B cell (primary cell): ENCODE measurements around the gene TNFSF8. TPM values are rescaled to one million over a fixed set of nuclear protein-coding genes. Genes with fewer than 3 reads are reported as not detected.

ENCODE experiments used
- ATAC-seq: fragments of 200-7000 bp; cut with Tn5 transposase; one replicate; pipeline ENCODE4 v1.10.0; 2021; ENCODE audit warnings: low read depth, mild to moderate bottlenecking, moderate number of reproducible peaks, moderate library complexity
- CTCF ChIA-PET: fragments of 350-600 bp; sonication (Branson Sonifier 250); formaldehyde crosslinking; loops from one replicate; lab custom pipeline; 2021; ENCODE audit warnings: antibody characterized with exemption, inconsistent platforms; lab: Charles Lee
- POLR2A ChIA-PET: fragments of 350-600 bp; sonication (Branson Sonifier 250); formaldehyde crosslinking; loops from one replicate; lab custom pipeline; 2021; ENCODE audit warnings: antibody characterized with exemption; lab: Charles Lee
- DNase-seq: peaks from one replicate; pipeline ENCODE4 v3.0.0; 2013
- H2AFZ ChIP-seq: 2 replicates; pipeline ENCODE4 v1.6.1; 2012; ENCODE audit warnings: mild to moderate bottlenecking, low read depth, low read length; ENCODE audit not compliant: insufficient read depth, poor library complexity, severe bottlenecking
- H3K27ac ChIP-seq, 2 donors: 1 replicate in 1 of 2; 2 replicates in 1 of 2; pipeline ENCODE4 v1.5.1; 2012 to 2013; ENCODE audit warnings: low read length in 2 of 2, mild to moderate bottlenecking in 2 of 2, moderate library complexity in 1 of 2
- H3K27me3 ChIP-seq, 4 experiments: fragments of 200-600 bp in 1 of 4; sonication (generic) in 1 of 4; replicated peaks in 1 of 4; 1 replicate in 2 of 4; 2 replicates in 2 of 4; pipeline versions ENCODE4 v1.6.1 to v1.7.0; 2013 to 2016; ENCODE audit warnings: low read length in 3 of 4, mild to moderate bottlenecking in 2 of 4, mixed read lengths in 1 of 4, moderate library complexity in 1 of 4; ENCODE audit not compliant: insufficient read depth in 4 of 4, control insufficient read depth in 3 of 4; ENCODE audit errors: control extremely low read depth in 1 of 4
- H3K36me3 ChIP-seq, 2 experiments: replicated peaks in 1 of 2; 1 replicate in 1 of 2; 2 replicates in 1 of 2; pipeline versions ENCODE4 v1.6.1 to v1.7.1; 2013; ENCODE audit warnings: low read length in 1 of 2; ENCODE audit not compliant: insufficient read depth in 2 of 2, control insufficient read depth in 1 of 2; ENCODE audit errors: control extremely low read depth in 1 of 2, extremely low read depth in 1 of 2
- H3K4me1 ChIP-seq, 2 donors: fragments of 200-600 bp in 1 of 2; sonication (generic) in 1 of 2; 1 replicate in 1 of 2; 2 replicates in 1 of 2; pipeline versions ENCODE4 v1.5.1 to v1.6.1; 2013 to 2017; ENCODE audit warnings: low read length in 2 of 2; ENCODE audit not compliant: control insufficient read depth in 2 of 2, insufficient read depth in 2 of 2
- H3K4me2 ChIP-seq: replicated peaks from 2 replicates; pipeline ENCODE3; 2012; ENCODE audit warnings: mild to moderate bottlenecking, low read depth, low read length; ENCODE audit not compliant: poor library complexity, severe bottlenecking
- H3K4me3 ChIP-seq, 5 experiments: fragments of 200-600 bp in 1 of 5; sonication (generic) in 1 of 5; 1 replicate in 3 of 5; 2 replicates in 2 of 5; pipeline versions ENCODE4 v1.5.1 to v1.7.0; 2011 to 2016; ENCODE audit warnings: low read length in 4 of 5, mild to moderate bottlenecking in 4 of 5, low read depth in 2 of 5, control low read depth in 1 of 5, moderate library complexity in 1 of 5; ENCODE audit not compliant: insufficient read depth in 1 of 5; ENCODE audit errors: control extremely low read depth in 1 of 5, extremely low read depth in 1 of 5
- H3K79me2 ChIP-seq: fragments of 200-600 bp; sonication (generic); one replicate; pipeline ENCODE4 v1.6.0; 2016; ENCODE audit warnings: low read length; ENCODE audit not compliant: control insufficient read depth, insufficient read depth
- H3K9ac ChIP-seq: fragments of 200-600 bp; sonication (generic); 2 replicates; pipeline ENCODE4 v1.6.1; 2017; ENCODE audit warnings: mild to moderate bottlenecking, low read length, moderate library complexity
- H3K9me3 ChIP-seq, 3 donors: one replicate each; pipeline versions ENCODE4 v1.6.1 to v1.7.1; 2013; ENCODE audit warnings: low read length in 2 of 3; ENCODE audit not compliant: control insufficient read depth in 2 of 3, insufficient read depth in 1 of 3; ENCODE audit errors: control extremely low read depth in 1 of 3
- H4K20me1 ChIP-seq: 2 replicates; pipeline ENCODE4 v1.6.0; 2012; ENCODE audit warnings: mild to moderate bottlenecking, low read length; ENCODE audit not compliant: insufficient read depth, control insufficient read depth, poor library complexity, severe bottlenecking
- H3K27ac Mint-ChIP-seq: one replicate; pipeline ENCODE4 v1.8.0; 2021; ENCODE audit warnings: mixed read lengths
- H3K27me3 Mint-ChIP-seq: one replicate; pipeline ENCODE4 v1.8.0; 2021; ENCODE audit warnings: mixed read lengths
- H3K4me1 Mint-ChIP-seq: one replicate; pipeline ENCODE4 v1.8.0; 2021; ENCODE audit warnings: mixed read lengths
- H3K4me3 Mint-ChIP-seq: one replicate; pipeline ENCODE4 v1.8.0; 2021; ENCODE audit warnings: mixed read lengths
- H3K9me3 Mint-ChIP-seq: one replicate; pipeline ENCODE4 v1.8.0; 2022; ENCODE audit warnings: mixed read lengths; ENCODE audit not compliant: insufficient read depth
- CTCF ChIP-seq: fragments of 200-600 bp; IDR thresholded peaks from one replicate; pipeline ENCODE4 v1.8.0; 2022; ENCODE audit warnings: antibody characterized with exemption, mild to moderate bottlenecking
- EZH2 ChIP-seq: IDR thresholded peaks from 2 replicates; pipeline ENCODE4 v1.6.1; 2012; ENCODE audit warnings: borderline replicate concordance, low read depth, mild to moderate bottlenecking, moderate library complexity, low read length; ENCODE audit not compliant: insufficient read depth, poor library complexity, severe bottlenecking
- WGBS: methylation state at CpG from one replicate; pipeline ENCODE4 v1.1.5; 2013; ENCODE audit warnings: missing lambda C conversion rate; ENCODE audit not compliant: insufficient coverage; 5-methylcytosine and 5-hydroxymethylcytosine counted together
- intact Hi-C: fragments of 100-400 bp; cut with micrococcal nuclease; formaldehyde crosslinking; loops from one replicate; pipeline ENCODE4 v1.10.0; 2022
- polyA plus RNA-seq: library from polyadenylated mRNA; depleted of rRNA; stranded (reverse); fragments of >200 nt; gene quantifications from 2 replicates; pipeline ENCODE4 v1.2.3, GENCODE V29; 2012
- total RNA-seq, 2 donors: library from RNA; stranded (reverse); fragments of 120-200 nt in 1 of 2; gene quantifications; 1 replicate in 1 of 2; 2 replicates in 1 of 2; pipeline versions ENCODE4 v1.2.3 to v1.2.4, GENCODE V29; 2013 to 2022

TNFSF8 gene
- total and polyA plus RNA-seq, 2 donors (not counting 1 experiment from before 2014, with no cell fraction given), result 1.6 to 2.6 TPM

- H3K27ac ChIP-seq, result no peak overlapping the region
- no peaks in the 10 kb centered on the region for H3K36me3 ChIP-seq
- H3K9ac ChIP-seq, result no peak overlapping the region
- Mint-ChIP-seq H3K9me3 (no peaks in the 10 kb centered on the region), H3K27me3 (no peaks in the 10 kb centered on the region), H3K4me3 (peak overlapping the region; percentile 67), H3K27ac (peak overlapping the region; percentile 53), H3K4me1 (peaks cover 47% of the 10 kb centered on the region)
- H3K4me1 ChIP-seq, result peaks cover 37 to 42% of the 10 kb centered on the region in 2 donors
- DNase-seq, result no peak
- POLR2A ChIA-PET, result interaction anchor here (0.6 kb wide), 1 partner anchor 30 kb away, joined by 3 read pairs; no protein-coding TSS in a partner anchor
- H3K4me3 ChIP-seq, result no peak overlapping the region
- no peaks in the 10 kb centered on the region for H3K9me3 ChIP-seq
- TF ChIP-seq CTCF (no peak), EZH2 (no peak)
- no peaks in the 10 kb centered on the region for H3K27me3 ChIP-seq
- WGBS, result 47% methylated on average over 5 of the region's 6 CpGs
- H3K4me2 ChIP-seq, result peak overlapping the region; percentile 57
- no peak overlapping the region for H2AFZ ChIP-seq
- H3K79me2 ChIP-seq, result no peaks in the 10 kb centered on the region
- intact Hi-C loops, result no loop called here
- H4K20me1 ChIP-seq, result no peaks in the 10 kb centered on the region
- CTCF ChIA-PET, result interaction anchor here (0.7 to 8.4 kb wide), 12 partner anchors 9 to 503 kb away, joined by 3 to 122 read pairs (median 9); partner anchors contain the start of gene TEX48
- ATAC-seq, result peak; percentile 8
Measured at GRCh38 chr9:114908805-114909448, 21.5 kb downstream of the TNFSF8 start.

- H3K27ac Mint-ChIP-seq, result peak overlapping the region; percentile 38
- TF ChIP-seq EZH2 (no peak), CTCF (no peak)
- intact Hi-C loops, result no loop called here
Measured at GRCh38 chr9:114908104-114908622, 22.2 kb downstream of the TNFSF8 start.

More at GRCh38 chr9:114908104-114908622, 22.2 kb downstream of the TNFSF8 start:
- Mint-ChIP-seq H3K9me3 (no peaks in the 10 kb centered on the region), H3K4me1 (peaks cover 50% of the 10 kb centered on the region), H3K4me3 (peak overlapping the region; percentile 43), H3K27me3 (no peaks in the 10 kb centered on the region)
- Histone ChIP-seq H3K9ac (no peak overlapping the region), H3K9me3 (no peaks in the 10 kb centered on the region), H3K27ac (no peak overlapping the region), H3K79me2 (no peaks in the 10 kb centered on the region), H3K4me1 (peaks cover 38 to 45% of the 10 kb centered on the region in 2 donors), H2AFZ (no peak overlapping the region), H3K4me2 (peak overlapping the region; percentile 57), H4K20me1 (no peaks in the 10 kb centered on the region), H3K4me3 (no peak overlapping the region), H3K27me3 (no peaks in the 10 kb centered on the region), H3K36me3 (no peaks in the 10 kb centered on the region)
- DNase-seq (no peak), ATAC-seq (no peak)
- CTCF ChIA-PET, result interaction anchor here (0.9 to 8.4 kb wide), 10 partner anchors 9 to 502 kb away, joined by 3 to 122 read pairs (median 10); partner anchors contain the start of gene TEX48
- 80% methylated on average over 2 of the region's 3 CpGs for WGBS
- POLR2A ChIA-PET, result no interaction called here
